GM12878 (cell line): ENCODE data around the gene CLDN34. TPM values are rescaled to one million over a fixed set of nuclear protein-coding genes. Genes with fewer than 3 reads are reported as not detected.

Source experiments
- ATAC-seq: fragments of 200-7000 bp; cut with Tn5 transposase; 3 replicates; pipeline ENCODE4 v1.9.1; 2020; ENCODE audit warnings: mild to moderate bottlenecking, moderate library complexity
- BruUV-seq: library from RNA; stranded (reverse); fragments of 400-500 nt; replicated peaks from 2 replicates; lab custom pipeline; 2021; lab: Mats Ljungman, UMichigan
- CTCF ChIA-PET: fragments of 300-600 bp; sonication (Branson Sonifier 250); formaldehyde crosslinking; extraction: SDS; loops from one replicate; lab custom pipeline; 2021; ENCODE audit warnings: inconsistent platforms; lab: Yijun Ruan, JAX
- POLR2A ChIA-PET: fragments of 350-600 bp; formaldehyde crosslinking; extraction: SDS; loops from one replicate; lab custom pipeline; 2021; ENCODE audit warnings: inconsistent platforms; lab: Charles Lee
- RAD21 ChIA-PET: fragments of 300-600 bp; sonication (Branson Sonifier 250); formaldehyde crosslinking; loops from one replicate; lab custom pipeline; 2023; ENCODE audit warnings: antibody characterized with exemption; ENCODE audit not compliant: unreplicated experiment; lab: Charles Lee
- SMC1A ChIA-PET: fragments of 300-600 bp; sonication (Branson Sonifier 250); formaldehyde crosslinking; loops from one replicate; lab custom pipeline; 2023; ENCODE audit not compliant: unreplicated experiment, uncharacterized antibody; lab: Charles Lee
- DNase-seq: peaks from one replicate; pipeline ENCODE4 v3.0.0-alpha.2; 2011; ENCODE audit warnings: low read depth, low spot score
- FAIRE-seq: peaks from 3 replicates; lab custom pipeline; 2011; peaks lifted over from hg19 to GRCh38; lab: Jason Lieb, UNC
- H2AFZ ChIP-seq: 2 replicates; pipeline ENCODE4 v1.6.0; 2011; ENCODE audit warnings: low read depth, low read length, control low read depth; ENCODE audit not compliant: control insufficient read depth
- H3K27ac ChIP-seq: 2 replicates; pipeline ENCODE4 v1.5.1; 2011; ENCODE audit warnings: control low read depth; ENCODE audit not compliant: control insufficient read depth, insufficient read depth
- H3K27me3 ChIP-seq, 2 experiments: replicated peaks in 1 of 2; 2 replicates each; pipeline versions ENCODE4 v1.6.0 to v1.6.1; 2011; ENCODE audit warnings: low read length in 1 of 2; ENCODE audit not compliant: control insufficient read depth in 2 of 2, insufficient read depth in 2 of 2
- H3K36me3 ChIP-seq, 2 experiments: 2 replicates each; pipeline ENCODE4 v1.5.1; 2011; ENCODE audit warnings: low read length in 1 of 2; ENCODE audit not compliant: control insufficient read depth in 2 of 2, insufficient read depth in 2 of 2
- H3K4me1 ChIP-seq: 2 replicates; pipeline ENCODE4 v1.6.1; 2011; ENCODE audit warnings: mild to moderate bottlenecking, low read length, moderate library complexity, mixed read lengths; ENCODE audit not compliant: control insufficient read depth, insufficient read depth
- H3K4me2 ChIP-seq: 2 replicates; pipeline ENCODE4 v1.6.0; 2011; ENCODE audit warnings: control low read depth; ENCODE audit not compliant: control insufficient read depth, insufficient read depth
- H3K4me3 ChIP-seq: fragments of 200-600 bp; sonication (generic); 2 replicates; pipeline ENCODE4 v1.5.1; 2016
- H3K79me2 ChIP-seq: 2 replicates; pipeline ENCODE4 v1.6.0; 2011; ENCODE audit warnings: low read length; ENCODE audit not compliant: control insufficient read depth, insufficient read depth
- H3K9ac ChIP-seq: 2 replicates; pipeline ENCODE4 v1.8.0; 2011; ENCODE audit warnings: low read length, control low read depth, mixed read lengths; ENCODE audit not compliant: control insufficient read depth, insufficient read depth
- H3K9me3 ChIP-seq: replicated peaks from 3 replicates; pipeline ENCODE4 v1.5.1; 2011; ENCODE audit warnings: mild to moderate bottlenecking, low read length; ENCODE audit not compliant: control insufficient read depth, insufficient read depth
- H4K20me1 ChIP-seq: 2 replicates; pipeline ENCODE4 v1.6.0; 2011; ENCODE audit not compliant: control insufficient read depth, insufficient read depth
- ATF3 ChIP-seq: IDR thresholded peaks from 2 replicates; pipeline ENCODE4 v1.6.1; 2011; ENCODE audit warnings: low read depth, mild to moderate bottlenecking, low read length, moderate library complexity, borderline replicate concordance; ENCODE audit errors: extremely low read depth
- BACH1 ChIP-seq: fragments of 450-650 bp; IDR thresholded peaks from 2 replicates; pipeline ENCODE4 v1.6.1; 2017; ENCODE audit warnings: mild to moderate bottlenecking, borderline replicate concordance
- BMI1 ChIP-seq: fragments of 450-650 bp; IDR thresholded peaks from 2 replicates; pipeline ENCODE4 v1.6.1; 2016; ENCODE audit warnings: mild to moderate bottlenecking, moderate library complexity, borderline replicate concordance
- CBFB ChIP-seq: IDR thresholded peaks from 2 replicates; pipeline ENCODE4 v1.6.1; 2016; ENCODE audit warnings: antibody characterized with exemption, low read depth
- CUX1 ChIP-seq: IDR thresholded peaks from 2 replicates; pipeline ENCODE4 v1.6.1; 2012; ENCODE audit warnings: improper control_type of control experiment, low read depth, low read length; ENCODE audit not compliant: insufficient replicate concordance
- HDAC6 ChIP-seq: fragments of 200-600 bp; sonication (generic); IDR thresholded peaks from one replicate; pipeline ENCODE4 v1.8.0; 2017; ENCODE audit warnings: antibody characterized with exemption; ENCODE audit not compliant: unreplicated experiment
- HDGF ChIP-seq: fragments of 450-650 bp; IDR thresholded peaks from 2 replicates; pipeline ENCODE4 v1.6.1; 2016; ENCODE audit warnings: antibody characterized with exemption
- IRF3 ChIP-seq: fragments of 450-650 bp; IDR thresholded peaks from 2 replicates; pipeline ENCODE4 v1.6.1; 2014; ENCODE audit warnings: mild to moderate bottlenecking
- KAT2A ChIP-seq: conservative IDR thresholded peaks from 2 replicates; pipeline ENCODE4 v1.6.1; 2011; ENCODE audit warnings: low read depth, low read length; ENCODE audit not compliant: control insufficient read depth
- MLLT1 ChIP-seq: fragments of 450-650 bp; IDR thresholded peaks from 2 replicates; pipeline ENCODE4 v1.6.1; 2016; ENCODE audit warnings: mild to moderate bottlenecking
- PAX5 ChIP-seq: IDR thresholded peaks from 2 replicates; pipeline ENCODE4 v1.6.1; 2011; ENCODE audit warnings: low read depth, low read length, borderline replicate concordance
- SMARCA5 ChIP-seq: fragments of 450-650 bp; IDR thresholded peaks from 2 replicates; pipeline ENCODE4 v1.6.1; 2017; ENCODE audit warnings: mild to moderate bottlenecking
- SMC3 ChIP-seq: IDR thresholded peaks from 2 replicates; pipeline ENCODE4 v1.6.1; 2011; ENCODE audit warnings: low read length, improper control_type of control experiment, borderline replicate concordance
- SREBF2 ChIP-seq: IDR thresholded peaks from 2 replicates; pipeline ENCODE4 v1.6.1; 2012; ENCODE audit warnings: mild to moderate bottlenecking, low read length
- ZNF207 ChIP-seq: fragments of 450-650 bp; IDR thresholded peaks from 2 replicates; pipeline ENCODE4 v1.6.1; 2014; ENCODE audit warnings: antibody characterized with exemption, mild to moderate bottlenecking, borderline replicate concordance
- ZNF24 ChIP-seq: fragments of 450-650 bp; IDR thresholded peaks from 2 replicates; pipeline ENCODE4 v1.6.1; 2017; ENCODE audit warnings: antibody characterized with exemption, mild to moderate bottlenecking
- WGBS: methylation state at CpG from one replicate; pipeline ENCODE4 v1.1.6; 2016; ENCODE audit warnings: low lambda C conversion rate; ENCODE audit not compliant: insufficient replicate concordance, insufficient coverage; ENCODE audit errors: missing lambda C conversion rate; 5-methylcytosine and 5-hydroxymethylcytosine counted together
- in situ Hi-C: fragments of 300-500 bp; cut with MboI; formaldehyde crosslinking; loops from 9 replicates; pipeline ENCODE4 v1.14.3; 2018; ENCODE audit warnings: mixed read lengths
- intact Hi-C: fragments of 100-400 bp; cut with micrococcal nuclease; formaldehyde crosslinking; loops from one replicate; pipeline ENCODE4 v1.14.2; 2022; ENCODE audit not compliant: unreplicated experiment
- polyA plus RNA-seq, 11 experiments: library from polyadenylated mRNA; depleted of rRNA in 4 of 11; unstranded in 6 of 11; stranded (reverse) in 5 of 11; fragments of >200 nt; fragmentation: Nextera tagmentation in 4 of 11; fragmentation: Illumina TruSeq in 1 of 11; extraction: Ambion mirVana in 4 of 11; extraction: Trizol in 1 of 11; gene quantifications; 1 replicate in 1 of 11; 2 replicates in 10 of 11; pipeline versions ENCODE4 v1.2.1 to v1.2.3, GENCODE V29; 2011 to 2016; ENCODE audit warnings: inconsistent platforms in 2 of 11, missing spikeins in 2 of 11, low read depth in 1 of 11
- total RNA-seq, 4 experiments: library from RNA; depleted of rRNA in 3 of 4; stranded (reverse); fragments of >200 nt in 3 of 4; fragmentation: Illumina TruSeq in 1 of 4; extraction: Trizol in 1 of 4; gene quantifications; 2 replicates each; pipeline versions ENCODE4 v1.2.1 to v1.2.3, GENCODE V29; 2013 to 2021

CLDN34 gene
- total and polyA plus RNA-seq, 10 of the 15 experiments (the other 5 are each of a cell fraction or from before 2014, with no cell fraction given) = not detected

GRCh38 chrX:9926002-9926401, 41.2 kb upstream of the CLDN34 start:
- Histone ChIP-seq H3K27me3 (no peaks in the 10 kb centered on the region), H3K4me1 (no peaks in the 10 kb centered on the region), H2AFZ (no peak overlapping the region), H3K4me2 (no peak overlapping the region), H3K27ac (no peak overlapping the region), H3K36me3 (no peaks in the 10 kb centered on the region), H3K9ac (no peak overlapping the region), H3K79me2 (no peaks in the 10 kb centered on the region), H4K20me1 (no peaks in the 10 kb centered on the region), H3K9me3 (no peaks in the 10 kb centered on the region; the same call in 2 of the 3 replicates), H3K4me3 (no peak overlapping the region)
- ChIA-PET SMC1A (no interaction called here), CTCF (no interaction called here), POLR2A (no interaction called here), RAD21 (no interaction called here)
- in situ Hi-C loops (no loop called here), intact Hi-C loops (no loop called here)
- FAIRE-seq (no peak), ATAC-seq (no peak), DNase-seq (no peak)
- no TSS peak for BruUV-seq
- WGBS = 71% methylated on average over 9 of the region's 9 CpGs
- TF ChIP-seq BACH1 (no peak), ZNF24 (no peak), ATF3 (no peak), HDGF (no peak), SMC3 (no peak), CUX1 (no peak), ZNF207 (no peak), MLLT1 (no peak), BMI1 (no peak), HDAC6 (no peak), CBFB (no peak), PAX5 (no peak), KAT2A (no peak), SREBF2 (no peak), SMARCA5 (no peak), IRF3 (no peak)
